ACC112 (cell line): ENCODE measurements around the gene TBX15.

Experiments
- H2AFZ ChIP-seq: fragments of 200-600 bp; sonication (generic); one replicate; pipeline ENCODE4 v1.6.0; 2017; ENCODE audit warnings: antibody characterized with exemption, low read length; ENCODE audit not compliant: unreplicated experiment
- H3K27ac ChIP-seq: fragments of 200-600 bp; sonication (generic); 2 replicates; pipeline ENCODE4 v1.5.1; 2014; ENCODE audit warnings: low read depth, mild to moderate bottlenecking, antibody characterized with exemption, low read length, moderate library complexity
- H3K27me3 ChIP-seq: fragments of 200-600 bp; sonication (generic); 2 replicates; pipeline ENCODE4 v1.6.1; 2014; ENCODE audit warnings: mild to moderate bottlenecking, antibody characterized with exemption, low read length, moderate library complexity, mixed read lengths; ENCODE audit not compliant: insufficient read depth
- H3K36me3 ChIP-seq: fragments of 200-600 bp; sonication (generic); 2 replicates; pipeline ENCODE4 v1.6.1; 2016; ENCODE audit warnings: mild to moderate bottlenecking, antibody characterized with exemption, low read length, moderate library complexity, mixed read lengths; ENCODE audit not compliant: insufficient read depth
- H3K4me1 ChIP-seq: fragments of 200-600 bp; sonication (generic); one replicate; pipeline ENCODE4 v1.6.1; 2016; ENCODE audit warnings: low read length, mixed read lengths; ENCODE audit not compliant: insufficient read depth, unreplicated experiment, control insufficient read depth
- H3K4me3 ChIP-seq: fragments of 200-600 bp; sonication (generic); 2 replicates; pipeline ENCODE4 v1.5.1; 2014; ENCODE audit warnings: mild to moderate bottlenecking, low read depth, low read length
- H3K79me2 ChIP-seq: fragments of 200-600 bp; sonication (generic); one replicate; pipeline ENCODE4 v1.6.0; 2016; ENCODE audit warnings: low read length; ENCODE audit not compliant: control insufficient read depth, unreplicated experiment, insufficient read depth

The TBX15 gene

DNA sequence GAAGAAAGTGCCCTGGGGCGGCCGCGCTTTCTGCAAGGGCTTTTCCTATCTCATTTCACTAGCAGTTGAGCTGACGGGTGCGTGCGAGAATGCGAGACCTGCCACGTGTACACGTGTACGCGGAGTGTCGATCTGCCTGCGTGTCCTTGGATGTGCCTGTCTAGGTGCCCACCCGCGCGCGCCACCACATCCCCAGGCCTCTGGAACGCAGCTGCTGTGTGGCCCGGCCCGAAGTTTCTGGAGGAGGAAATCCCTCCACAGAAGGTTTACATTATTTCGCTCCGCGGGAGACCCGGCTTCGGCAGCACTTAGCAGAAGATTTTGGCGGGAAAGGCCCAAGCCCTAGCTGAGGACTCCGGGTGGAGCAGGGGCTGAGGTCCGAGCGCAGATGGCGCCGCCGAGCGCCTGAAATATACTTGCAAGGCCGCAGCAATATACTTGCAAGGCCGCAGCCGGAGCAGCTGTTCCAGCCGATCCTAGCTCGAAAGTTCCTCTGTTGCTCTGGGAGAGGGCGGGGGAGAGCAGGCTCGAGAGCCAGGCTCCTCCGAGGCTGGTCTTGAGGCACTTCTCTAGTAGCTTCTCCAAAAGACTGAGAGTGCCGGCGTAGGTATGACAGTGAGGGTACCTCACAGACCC lies 3.9 kb downstream of the TBX15 start:
- Histone ChIP-seq H3K4me1 (no peaks in the 10 kb centered on the region), H3K79me2 (peaks cover 78% of the 10 kb centered on the region), H3K4me3 (peak overlapping the region; percentile 94), H3K36me3 (peaks cover 5% of the 10 kb centered on the region; the same call in 1 of the 2 replicates), H3K27ac (peak overlapping the region; percentile 72; the same call in 1 of the 2 replicates), H3K27me3 (no peaks in the 10 kb centered on the region), H2AFZ (no peak overlapping the region)

DNA sequence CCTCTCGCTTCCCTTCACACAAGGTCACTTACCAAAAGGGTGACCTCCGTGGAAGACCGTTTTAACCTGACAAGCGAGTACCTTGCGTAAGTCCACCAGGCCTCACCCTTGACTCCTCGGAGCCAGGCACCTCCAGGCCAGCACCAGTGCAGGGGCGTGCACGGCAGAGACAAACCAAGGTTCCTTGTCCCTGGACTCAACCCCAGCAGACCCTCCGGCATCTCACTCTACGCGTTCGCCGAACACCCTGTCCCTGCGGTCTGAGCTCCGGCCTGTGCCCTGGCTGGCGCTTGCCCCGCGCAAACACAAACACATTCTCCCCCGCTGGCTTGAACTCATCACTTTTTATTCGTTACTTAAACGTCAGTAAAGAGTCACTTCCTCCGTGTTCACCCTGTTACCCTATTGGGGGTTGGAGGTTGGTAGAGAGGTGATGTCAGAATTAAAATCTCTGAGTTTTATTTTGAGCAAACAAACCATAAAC lies 4.5 kb downstream of the TBX15 start:
- no peaks in the 10 kb centered on the region for H3K27me3 ChIP-seq

DNA sequence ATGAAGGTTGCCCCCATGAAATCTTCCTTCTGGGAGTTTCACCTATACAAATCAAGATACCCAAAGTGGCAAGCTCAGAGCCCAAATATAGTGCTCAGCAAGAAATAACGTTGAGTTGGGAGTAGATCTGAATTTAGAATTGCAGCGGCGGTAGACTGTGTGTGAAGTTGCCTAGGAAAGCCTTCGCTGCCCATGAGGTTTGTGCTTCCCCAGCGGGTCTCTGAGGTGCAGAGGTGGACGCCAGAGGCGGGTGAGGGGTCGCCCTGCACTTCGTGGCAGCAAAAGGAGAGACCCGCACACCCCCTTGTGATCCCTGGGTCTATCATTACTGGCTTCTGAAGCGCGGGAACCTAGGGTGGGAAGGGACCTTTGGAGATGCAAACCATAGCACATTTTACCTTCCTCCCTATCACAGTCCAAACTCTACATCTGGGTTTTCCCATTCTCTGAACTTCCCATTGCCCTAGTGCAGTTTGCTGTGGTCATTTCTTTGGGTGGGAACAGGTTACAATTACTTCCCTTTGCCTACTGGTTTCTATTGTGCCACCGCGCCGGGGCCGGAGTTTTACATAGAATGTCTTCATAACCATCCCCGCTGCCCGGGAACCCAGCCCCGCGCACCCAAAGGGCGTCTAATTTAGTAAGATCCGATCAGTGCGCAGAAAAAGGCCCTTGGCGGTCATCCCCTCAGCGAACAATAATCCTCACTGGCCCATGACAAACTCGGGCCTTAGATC lies 5.2 kb downstream of the TBX15 start:
- no peaks in the 10 kb centered on the region for H3K4me1 ChIP-seq
- no peaks in the 10 kb centered on the region for H3K27me3 ChIP-seq
- no peak overlapping the region for H3K27ac ChIP-seq
- no peak overlapping the region for H2AFZ ChIP-seq
- H3K36me3 ChIP-seq = peaks cover 5% of the 10 kb centered on the region; the same call in 1 of the 2 replicates
- H3K4me3 ChIP-seq = no peak overlapping the region; the same call in 1 of the 2 replicates
- peaks cover 88% of the 10 kb centered on the region for H3K79me2 ChIP-seq

More for the DNA sequence above, 4.5 kb downstream of the TBX15 start:
- Histone ChIP-seq H3K4me1 (no peaks in the 10 kb centered on the region), H2AFZ (no peak overlapping the region), H3K79me2 (peaks cover 83% of the 10 kb centered on the region), H3K36me3 (peaks cover 5% of the 10 kb centered on the region; the same call in 1 of the 2 replicates), H3K4me3 (peak overlapping the region; percentile 0; the same call in 1 of the 2 replicates), H3K27ac (peak overlapping the region; percentile 72; the same call in 1 of the 2 replicates)

DNA sequence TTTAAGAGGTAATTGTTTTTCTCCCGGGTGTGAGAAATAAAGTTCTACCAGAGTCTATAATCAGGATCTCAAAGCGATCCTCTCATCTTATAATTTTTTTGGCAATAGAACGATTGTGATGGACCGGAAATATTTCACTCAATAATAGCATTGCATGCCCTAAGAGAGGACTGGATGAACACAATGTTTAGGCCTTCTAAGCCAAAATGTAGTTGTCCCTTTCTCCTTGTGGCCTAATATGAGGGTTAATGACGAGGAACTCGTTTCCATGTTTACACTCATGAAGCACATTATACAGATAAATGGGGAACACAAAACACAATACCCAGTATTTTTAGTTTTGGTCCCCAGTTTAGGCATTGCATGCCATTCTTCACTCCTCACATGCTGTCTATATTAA lies 5.9 kb downstream of the TBX15 start:
- no peaks in the 10 kb centered on the region for H3K27me3 ChIP-seq
- no peak overlapping the region for H3K4me3 ChIP-seq
- H3K4me1 ChIP-seq = no peaks in the 10 kb centered on the region
- H3K27ac ChIP-seq = no peak overlapping the region
- H3K36me3 ChIP-seq = peaks cover 5% of the 10 kb centered on the region; the same call in 1 of the 2 replicates
- no peak overlapping the region for H2AFZ ChIP-seq
- H3K79me2 ChIP-seq = peaks cover 93% of the 10 kb centered on the region

DNA sequence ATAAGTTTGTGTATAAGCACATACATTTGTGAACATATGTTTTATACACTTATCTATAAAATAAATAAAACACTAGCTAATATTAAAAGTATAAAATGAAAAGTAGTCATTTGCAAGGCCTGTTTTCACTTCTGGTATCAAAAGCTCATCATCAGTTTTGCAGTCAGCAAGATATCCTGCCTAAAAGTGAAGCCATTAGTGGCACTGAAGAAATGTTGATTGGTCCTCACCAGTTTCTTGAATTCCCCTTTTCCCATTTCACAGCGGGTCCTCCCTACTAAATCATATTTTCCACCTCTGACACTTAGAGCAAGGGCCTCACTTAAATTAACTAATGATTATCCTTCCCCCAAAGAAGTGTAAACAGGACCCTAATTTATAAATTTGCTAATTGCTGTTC lies 6.7 kb downstream of the TBX15 start:
- Histone ChIP-seq H3K27me3 (no peaks in the 10 kb centered on the region), H3K4me1 (no peaks in the 10 kb centered on the region), H3K36me3 (peaks cover 5% of the 10 kb centered on the region; the same call in 1 of the 2 replicates), H3K79me2 (peaks cover 91% of the 10 kb centered on the region), H3K4me3 (no peak overlapping the region), H3K27ac (no peak overlapping the region), H2AFZ (no peak overlapping the region)

DNA sequence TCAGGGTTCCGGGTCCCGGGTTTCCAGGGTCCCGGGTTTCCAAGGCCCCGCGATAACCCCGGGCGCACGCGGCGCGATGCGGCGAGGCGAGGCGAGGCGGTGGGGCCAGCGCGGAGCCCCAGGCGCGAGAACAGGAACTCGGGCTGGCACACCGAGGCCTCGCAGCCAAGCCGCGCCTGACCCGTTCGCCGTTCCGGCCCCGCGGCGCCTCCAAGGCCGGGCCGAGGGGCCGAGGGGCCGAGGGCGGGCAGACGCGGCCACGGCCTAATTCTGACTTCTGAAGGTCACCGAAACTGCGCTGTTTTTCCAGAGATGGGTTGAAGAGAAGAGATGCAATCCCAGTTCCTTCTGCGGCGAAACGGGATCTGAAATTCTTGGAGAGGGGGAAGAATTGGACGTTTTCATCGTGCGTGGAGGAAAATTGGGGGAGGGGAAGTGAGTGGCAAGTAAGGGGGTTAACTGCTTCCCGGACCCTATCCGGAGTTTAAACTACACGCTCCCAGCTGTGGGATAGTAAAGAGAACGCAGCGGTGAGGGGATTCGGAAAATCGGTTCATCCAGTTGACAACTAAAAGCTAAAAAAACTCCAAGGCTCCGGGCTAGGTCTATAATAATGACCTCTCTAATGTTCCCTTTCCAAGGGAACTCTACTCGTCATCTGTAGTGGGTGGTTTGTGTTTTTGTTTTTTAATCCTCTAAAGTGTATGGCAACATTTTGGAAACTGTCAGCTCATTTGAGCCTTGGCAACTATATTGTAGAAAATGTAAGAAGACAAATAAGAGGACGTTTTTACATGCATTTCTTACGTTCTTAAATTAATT lies 8.2 kb downstream of the TBX15 start:
- Histone ChIP-seq H3K4me3 (no peak overlapping the region; the same call in 1 of the 2 replicates), H3K27ac (no peak overlapping the region), H3K79me2 (peaks cover 86% of the 10 kb centered on the region), H3K4me1 (no peaks in the 10 kb centered on the region), H3K36me3 (peaks cover 5% of the 10 kb centered on the region; the same call in 1 of the 2 replicates), H2AFZ (no peak overlapping the region), H3K27me3 (no peaks in the 10 kb centered on the region)

DNA sequence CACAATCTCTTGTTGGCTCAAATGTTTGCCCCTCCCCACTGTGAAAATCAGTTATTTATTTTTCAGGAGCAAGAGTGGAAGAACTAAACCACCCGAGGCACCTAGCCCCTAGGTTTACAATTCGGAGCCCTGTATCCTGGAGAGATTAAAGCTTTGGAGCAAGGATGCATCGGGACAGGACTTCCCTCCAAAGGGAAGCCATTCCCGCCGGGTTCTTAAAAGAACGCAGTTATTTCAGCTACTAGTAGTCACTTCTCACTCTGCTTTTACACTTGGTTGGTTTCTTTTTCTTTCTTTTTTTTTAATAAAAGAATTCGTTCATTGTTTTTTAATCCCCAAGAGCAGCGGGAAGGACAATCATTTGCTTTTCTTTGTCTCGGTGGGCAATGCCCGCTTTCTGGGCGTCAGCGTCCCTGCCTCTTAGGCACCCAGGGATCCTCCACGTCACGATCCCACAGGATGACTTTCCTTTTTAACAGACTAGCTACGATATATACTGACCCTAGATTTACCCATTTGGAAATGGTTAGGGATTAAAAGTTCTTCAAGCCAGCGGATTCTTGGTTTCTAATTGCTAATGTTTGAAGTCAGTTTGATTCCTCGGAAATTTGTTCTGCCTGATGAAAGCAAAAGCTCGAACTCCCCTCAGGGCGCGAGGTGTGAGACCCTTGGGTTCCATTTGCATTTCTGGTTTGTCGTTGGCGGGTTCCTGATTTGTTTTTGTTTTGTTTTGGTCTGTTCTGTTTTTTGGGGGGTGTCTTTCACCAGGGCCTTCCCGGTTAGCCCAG lies 9.0 kb downstream of the TBX15 start:
- H3K36me3 ChIP-seq = peaks cover 5% of the 10 kb centered on the region; the same call in 1 of the 2 replicates
- H3K4me1 ChIP-seq = no peaks in the 10 kb centered on the region
- H3K79me2 ChIP-seq = peaks cover 86% of the 10 kb centered on the region
- no peaks in the 10 kb centered on the region for H3K27me3 ChIP-seq
- no peak overlapping the region for H3K4me3 ChIP-seq
- H2AFZ ChIP-seq = no peak overlapping the region
- H3K27ac ChIP-seq = no peak overlapping the region

DNA sequence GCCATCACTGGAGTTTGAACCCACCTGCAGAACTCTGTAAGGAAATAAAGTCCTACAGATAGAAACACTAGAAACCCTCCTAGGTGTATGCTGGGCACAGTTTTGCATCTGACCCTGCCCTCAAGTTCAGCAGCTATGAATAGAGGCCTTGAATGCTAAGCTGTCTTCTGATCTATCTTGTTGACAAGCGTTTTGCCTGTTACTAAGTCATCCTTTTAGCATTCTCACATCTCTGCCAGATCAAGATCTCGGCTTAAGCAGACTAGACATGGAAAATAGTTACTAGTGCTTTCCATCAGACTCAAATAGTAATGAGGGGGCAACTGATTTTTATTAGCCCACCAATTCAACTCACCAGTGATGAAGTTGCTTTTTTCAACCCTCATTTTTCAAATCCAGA lies 10.5 kb downstream of the TBX15 start:
- no peaks in the 10 kb centered on the region for H3K36me3 ChIP-seq
- peaks cover 85% of the 10 kb centered on the region for H3K79me2 ChIP-seq
- no peak overlapping the region for H2AFZ ChIP-seq
- no peaks in the 10 kb centered on the region for H3K27me3 ChIP-seq
- H3K27ac ChIP-seq = no peak overlapping the region
- peaks cover 12% of the 10 kb centered on the region for H3K4me1 ChIP-seq
- H3K4me3 ChIP-seq = no peak overlapping the region

DNA sequence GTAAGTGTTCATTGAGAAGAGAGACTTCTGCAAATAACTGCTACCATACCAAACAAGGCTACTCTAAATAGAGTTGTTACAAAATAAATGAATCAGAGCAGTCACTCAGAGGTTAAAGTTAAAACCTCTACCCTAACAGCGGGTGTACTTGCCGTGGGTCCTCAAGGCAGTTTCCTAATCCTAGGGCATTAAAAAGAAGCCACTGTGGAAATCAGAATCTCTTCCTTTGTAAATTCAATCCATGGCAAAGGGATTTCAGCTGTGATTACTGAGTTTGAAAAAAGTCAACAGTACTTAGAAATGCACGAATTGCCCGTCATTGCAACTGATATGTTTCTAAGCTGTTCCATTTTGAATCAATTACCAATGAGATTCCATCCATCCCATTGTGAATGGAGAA lies 13.5 kb downstream of the TBX15 start:
- Histone ChIP-seq H2AFZ (no peak overlapping the region), H3K27ac (no peak overlapping the region), H3K36me3 (no peaks in the 10 kb centered on the region), H3K4me1 (peaks cover 14% of the 10 kb centered on the region), H3K4me3 (no peak overlapping the region), H3K79me2 (peaks cover 89% of the 10 kb centered on the region), H3K27me3 (no peaks in the 10 kb centered on the region)
